Panc1 (cell line): Measurements from ENCODE around the gene CACNB1. TPM values are rescaled to one million over a fixed set of nuclear protein-coding genes. Genes with fewer than 3 reads are reported as not detected.

Experiments
- ATAC-seq: fragments of 200-7000 bp; cut with Tn5 transposase; 2 replicates; pipeline ENCODE4 v1.9.1; 2020; ENCODE audit warnings: mild to moderate bottlenecking, moderate library complexity
- BruUV-seq: library from RNA; stranded (reverse); fragments of 400-500 nt; replicated peaks from 2 replicates; lab custom pipeline; 2021; lab: Mats Ljungman, UMichigan
- CTCF ChIA-PET: fragments of 300-600 bp; sonication (Branson Sonifier 250); formaldehyde crosslinking; loops from one replicate; lab custom pipeline; 2022; ENCODE audit warnings: antibody characterized with exemption; lab: Charles Lee
- POLR2A ChIA-PET: fragments of 300-600 bp; sonication (Branson Sonifier 250); formaldehyde crosslinking; loops from one replicate; lab custom pipeline; 2022; ENCODE audit warnings: antibody characterized with exemption; lab: Charles Lee
- DNase-seq: peaks from one replicate; pipeline ENCODE4 v3.0.0-alpha.2; 2010; ENCODE audit warnings: low read depth, low spot score
- H3K27ac ChIP-seq: 2 replicates; pipeline ENCODE4 v1.5.1; 2011; ENCODE audit warnings: mild to moderate bottlenecking, low read length, inconsistent platforms
- H3K27me3 ChIP-seq: fragments of 200-500 bp; sonication (Bioruptor generic); 2 replicates; pipeline ENCODE4 v1.6.0; 2014; ENCODE audit warnings: low read length, inconsistent platforms; ENCODE audit not compliant: control insufficient read depth, insufficient read depth
- H3K36me3 ChIP-seq: fragments of 200-500 bp; sonication (Bioruptor generic); 2 replicates; pipeline ENCODE4 v1.5.1; 2014; ENCODE audit warnings: inconsistent platforms, mild to moderate bottlenecking, low read length, moderate library complexity; ENCODE audit not compliant: control insufficient read depth, insufficient read depth
- H3K4me1 ChIP-seq: 2 replicates; pipeline ENCODE4 v1.5.1; 2011; ENCODE audit warnings: inconsistent platforms, mild to moderate bottlenecking, low read length, moderate library complexity; ENCODE audit not compliant: control insufficient read depth, insufficient read depth
- H3K4me3 ChIP-seq, 2 experiments: 2 replicates each; pipeline ENCODE4 v1.5.1; 2011 to 2012; ENCODE audit warnings: low read depth in 2 of 2, low read length in 2 of 2, mild to moderate bottlenecking in 2 of 2, inconsistent platforms in 1 of 2, moderate library complexity in 1 of 2
- H3K9me3 ChIP-seq: fragments of 200-500 bp; sonication (Bioruptor generic); 2 replicates; pipeline ENCODE4 v1.5.1; 2014; ENCODE audit warnings: low read depth, mild to moderate bottlenecking, inconsistent platforms, low read length, moderate library complexity; ENCODE audit not compliant: control insufficient read depth, insufficient read depth
- POLR2AphosphoS5 ChIP-seq: IDR thresholded peaks from 2 replicates; pipeline ENCODE4 v1.6.1; 2012; ENCODE audit warnings: mild to moderate bottlenecking, low read depth, low read length, moderate library complexity
- REST ChIP-seq, 2 experiments: IDR thresholded peaks; 2 replicates each; pipeline ENCODE4 v1.6.1; 2011 to 2012; ENCODE audit warnings: low read depth in 2 of 2, control low read depth in 1 of 2, low read length in 1 of 2, mild to moderate bottlenecking in 1 of 2, moderate library complexity in 1 of 2; ENCODE audit not compliant: insufficient read depth in 1 of 2
- SIN3A ChIP-seq: IDR thresholded peaks from 2 replicates; pipeline ENCODE4 v1.6.1; 2012; ENCODE audit warnings: low read depth, mild to moderate bottlenecking, low read length, moderate library complexity, borderline replicate concordance; ENCODE audit not compliant: insufficient read depth
- TCF7L2 ChIP-seq: IDR thresholded peaks from 2 replicates; pipeline ENCODE4 v1.6.1; 2011; ENCODE audit warnings: mild to moderate bottlenecking, low read depth, low read length, inconsistent platforms
- in situ Hi-C: cut with HindIII; loops from 2 replicates; pipeline ENCODE4 v1.10.0; 2016; ENCODE audit warnings: low sequenced_read_pairs, low pct_unique_long_range_greater_than_20kb
- intact Hi-C: fragments of 100-400 bp; cut with micrococcal nuclease; formaldehyde crosslinking; loops from one replicate; pipeline ENCODE4 v1.10.0; 2022; ENCODE audit not compliant: unreplicated experiment
- total RNA-seq: library from RNA; stranded (reverse); gene quantifications from one replicate; pipeline ENCODE4 v1.2.1, GENCODE V29; 2021; ENCODE audit not compliant: unreplicated experiment
- TF ChIP-seq, protein P1 (sequence below): fragments of 450-650 bp; IDR thresholded peaks from 2 replicates; pipeline ENCODE4 v1.5.1; 2017; ENCODE audit warnings: mild to moderate bottlenecking

Gene CACNB1
- total RNA-seq, 1 experiment from 2014 or later: 14.9 TPM

- no peaks in the 10 kb centered on the region for H3K27me3 ChIP-seq
- TF ChIP-seq REST (IDR thresholded peaks at IDR 0.05; ENCODE audit: insufficient read depth in 1 of 2, low read depth in 2 of 2, low read length in 1 of 2): no peak
- no peak for TF ChIP-seq POLR2AphosphoS5
- no peak for TF ChIP-seq SIN3A
- TF ChIP-seq, protein P1, sequence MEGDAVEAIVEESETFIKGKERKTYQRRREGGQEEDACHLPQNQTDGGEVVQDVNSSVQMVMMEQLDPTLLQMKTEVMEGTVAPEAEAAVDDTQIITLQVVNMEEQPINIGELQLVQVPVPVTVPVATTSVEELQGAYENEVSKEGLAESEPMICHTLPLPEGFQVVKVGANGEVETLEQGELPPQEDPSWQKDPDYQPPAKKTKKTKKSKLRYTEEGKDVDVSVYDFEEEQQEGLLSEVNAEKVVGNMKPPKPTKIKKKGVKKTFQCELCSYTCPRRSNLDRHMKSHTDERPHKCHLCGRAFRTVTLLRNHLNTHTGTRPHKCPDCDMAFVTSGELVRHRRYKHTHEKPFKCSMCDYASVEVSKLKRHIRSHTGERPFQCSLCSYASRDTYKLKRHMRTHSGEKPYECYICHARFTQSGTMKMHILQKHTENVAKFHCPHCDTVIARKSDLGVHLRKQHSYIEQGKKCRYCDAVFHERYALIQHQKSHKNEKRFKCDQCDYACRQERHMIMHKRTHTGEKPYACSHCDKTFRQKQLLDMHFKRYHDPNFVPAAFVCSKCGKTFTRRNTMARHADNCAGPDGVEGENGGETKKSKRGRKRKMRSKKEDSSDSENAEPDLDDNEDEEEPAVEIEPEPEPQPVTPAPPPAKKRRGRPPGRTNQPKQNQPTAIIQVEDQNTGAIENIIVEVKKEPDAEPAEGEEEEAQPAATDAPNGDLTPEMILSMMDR: no peak
- TF ChIP-seq TCF7L2: no peak
- no TSS peak for BruUV-seq
- no peak overlapping the region for H3K27ac ChIP-seq
- POLR2A ChIA-PET: no interaction called here
- CTCF ChIA-PET: interaction anchor here (0.8 kb wide), 1 partner anchor 9 kb away, joined by 5 read pairs; no protein-coding TSS in a partner anchor
- DNase-seq (no peak), ATAC-seq (no peak)
- in situ Hi-C loops: no loop called here
- H3K9me3 ChIP-seq: no peaks in the 10 kb centered on the region
- no peaks in the 10 kb centered on the region for H3K36me3 ChIP-seq
- intact Hi-C loops: no loop called here
- H3K4me3 ChIP-seq: no peak overlapping the region
- H3K4me1 ChIP-seq: no peaks in the 10 kb centered on the region
Measured at GRCh38 chr17:39183720-39184119, 13.7 kb downstream of the CACNB1 start.

- ChIA-PET CTCF (interaction anchor here (0.8 kb wide), 1 partner anchor 9 kb away, joined by 5 read pairs; no protein-coding TSS in a partner anchor), POLR2A (no interaction called here)
- no peaks in the 10 kb centered on the region for H3K9me3 ChIP-seq
- no peak overlapping the region for H3K4me3 ChIP-seq
- no peaks in the 10 kb centered on the region for H3K27me3 ChIP-seq
- TF ChIP-seq SIN3A (no peak), REST (IDR thresholded peaks at IDR 0.05; ENCODE audit: insufficient read depth in 1 of 2, low read depth in 2 of 2, low read length in 1 of 2) (no peak), TCF7L2 (no peak), POLR2AphosphoS5 (no peak)
- TF ChIP-seq, protein P1: no peak
- DNase-seq (no peak), ATAC-seq (no peak)
- no peak overlapping the region for H3K27ac ChIP-seq
- H3K4me1 ChIP-seq: no peaks in the 10 kb centered on the region
- BruUV-seq: no TSS peak
- no peaks in the 10 kb centered on the region for H3K36me3 ChIP-seq
- in situ Hi-C loops: no loop called here
- intact Hi-C loops: no loop called here
Measured at GRCh38 chr17:39183045-39183444, 14.4 kb downstream of the CACNB1 start.
